ENCODE measurements around the gene GREB1L. TPM values are rescaled to one million over a fixed set of nuclear protein-coding genes. Genes with fewer than 3 reads are reported as not detected.

The GREB1L gene
- total RNA-seq, 1 donor from 2014 or later = 12.3 TPM

GRCh38 chr18:21474621-21475020 lies 232.6 kb downstream of the GREB1L start:
- no peak for DNase-seq
- Histone ChIP-seq H3K27ac (replicated peaks) (no peak overlapping the region), H3K36me3 (no peaks in the 10 kb centered on the region), H3K4me3 (no peak overlapping the region), H3K4me1 (no peaks in the 10 kb centered on the region), H3K27me3 (ENCODE audit: low read depth) (no peaks in the 10 kb centered on the region), H3K9me3 (replicated peaks) (no peaks in the 10 kb centered on the region)
- intact Hi-C loops (cut with micrococcal nuclease) = no loop called here
- TF ChIP-seq, protein P1, sequence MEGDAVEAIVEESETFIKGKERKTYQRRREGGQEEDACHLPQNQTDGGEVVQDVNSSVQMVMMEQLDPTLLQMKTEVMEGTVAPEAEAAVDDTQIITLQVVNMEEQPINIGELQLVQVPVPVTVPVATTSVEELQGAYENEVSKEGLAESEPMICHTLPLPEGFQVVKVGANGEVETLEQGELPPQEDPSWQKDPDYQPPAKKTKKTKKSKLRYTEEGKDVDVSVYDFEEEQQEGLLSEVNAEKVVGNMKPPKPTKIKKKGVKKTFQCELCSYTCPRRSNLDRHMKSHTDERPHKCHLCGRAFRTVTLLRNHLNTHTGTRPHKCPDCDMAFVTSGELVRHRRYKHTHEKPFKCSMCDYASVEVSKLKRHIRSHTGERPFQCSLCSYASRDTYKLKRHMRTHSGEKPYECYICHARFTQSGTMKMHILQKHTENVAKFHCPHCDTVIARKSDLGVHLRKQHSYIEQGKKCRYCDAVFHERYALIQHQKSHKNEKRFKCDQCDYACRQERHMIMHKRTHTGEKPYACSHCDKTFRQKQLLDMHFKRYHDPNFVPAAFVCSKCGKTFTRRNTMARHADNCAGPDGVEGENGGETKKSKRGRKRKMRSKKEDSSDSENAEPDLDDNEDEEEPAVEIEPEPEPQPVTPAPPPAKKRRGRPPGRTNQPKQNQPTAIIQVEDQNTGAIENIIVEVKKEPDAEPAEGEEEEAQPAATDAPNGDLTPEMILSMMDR (IDR thresholded peaks at IDR 0.05; ENCODE audit: borderline replicate concordance) = no peak

GRCh38 chr18:21479721-21480120 lies 237.7 kb downstream of the GREB1L start:
- Histone ChIP-seq H3K27me3 (ENCODE audit: low read depth) (no peaks in the 10 kb centered on the region), H3K36me3 (no peaks in the 10 kb centered on the region), H3K4me3 (no peak overlapping the region), H3K27ac (replicated peaks) (no peak overlapping the region), H3K4me1 (peaks cover 3% of the 10 kb centered on the region), H3K9me3 (replicated peaks) (no peaks in the 10 kb centered on the region)
- intact Hi-C loops (cut with micrococcal nuclease) = no loop called here
- TF ChIP-seq, protein P1 (IDR thresholded peaks at IDR 0.05; ENCODE audit: borderline replicate concordance) = no peak
- no peak for DNase-seq

- H3K9me3 ChIP-seq (replicated peaks) = no peaks in the 10 kb centered on the region
- peaks cover 4% of the 10 kb centered on the region for H3K4me1 ChIP-seq
- no peaks in the 10 kb centered on the region for H3K27me3 ChIP-seq (ENCODE audit: low read depth)
- DNase-seq = no peak
- TF ChIP-seq, protein P1 (IDR thresholded peaks at IDR 0.05; ENCODE audit: borderline replicate concordance) = no peak
- H3K27ac ChIP-seq (replicated peaks) = no peak overlapping the region
- intact Hi-C loops (cut with micrococcal nuclease) = no loop called here
- H3K36me3 ChIP-seq = no peaks in the 10 kb centered on the region
- H3K4me3 ChIP-seq = no peak overlapping the region
Measured at GRCh38 chr18:21481739-21482138, 239.7 kb downstream of the GREB1L start.

DNA sequence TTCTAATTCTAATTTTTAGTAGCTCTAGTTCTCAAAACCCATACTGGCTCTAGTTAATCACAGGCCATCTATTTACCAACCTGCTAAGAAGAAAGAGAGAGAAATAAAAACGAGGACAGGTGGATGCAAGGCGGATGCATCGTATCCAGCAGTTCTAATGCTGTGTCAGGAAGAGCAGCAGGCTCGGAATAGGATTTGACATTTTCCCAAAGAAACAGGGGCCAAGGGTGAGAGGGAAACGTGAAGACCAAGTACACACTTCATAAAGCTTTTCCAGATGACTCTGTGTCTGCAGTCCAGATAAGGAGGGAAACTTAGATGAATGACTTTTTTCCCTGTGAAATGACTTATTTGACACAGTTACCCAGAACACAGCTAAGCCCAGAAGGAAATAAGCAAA lies 241.0 kb downstream of the GREB1L start:
- Histone ChIP-seq H3K27ac (replicated peaks) (no peak overlapping the region), H3K27me3 (ENCODE audit: low read depth) (no peaks in the 10 kb centered on the region), H3K4me1 (peaks cover 4% of the 10 kb centered on the region), H3K9me3 (replicated peaks) (no peaks in the 10 kb centered on the region), H3K4me3 (no peak overlapping the region), H3K36me3 (no peaks in the 10 kb centered on the region)
- intact Hi-C loops (cut with micrococcal nuclease) = no loop called here
- TF ChIP-seq, protein P1 (IDR thresholded peaks at IDR 0.05; ENCODE audit: borderline replicate concordance) = no peak
- DNase-seq = no peak

- Histone ChIP-seq H3K27ac (replicated peaks) (no peak overlapping the region), H3K9me3 (replicated peaks) (no peaks in the 10 kb centered on the region), H3K27me3 (ENCODE audit: low read depth) (no peaks in the 10 kb centered on the region), H3K4me3 (no peak overlapping the region), H3K4me1 (peaks cover 4% of the 10 kb centered on the region), H3K36me3 (no peaks in the 10 kb centered on the region)
- intact Hi-C loops (cut with micrococcal nuclease) = no loop called here
- no peak for DNase-seq
- TF ChIP-seq, protein P1 (IDR thresholded peaks at IDR 0.05; ENCODE audit: borderline replicate concordance) = no peak
Measured at GRCh38 chr18:21484851-21485636, 243.0 kb downstream of the GREB1L start.

Data from left ventricle myocardium inferior (tissue), 1 donor.